Fibroblast of lung (primary cell): ENCODE data around the gene CCDC102A. TPM values are rescaled to one million over a fixed set of nuclear protein-coding genes. Genes with fewer than 3 reads are reported as not detected.

ENCODE experiments used
- DNase-seq, 2 donors: peaks; one replicate each; pipeline versions ENCODE4 v3.0.0 to v3.0.0-alpha.2; 2010; ENCODE audit warnings: low read depth in 2 of 2
- H2AFZ ChIP-seq: 2 replicates; pipeline ENCODE4 v1.5.1; 2012; ENCODE audit warnings: low read length, control low read depth, inconsistent platforms
- H3K27ac ChIP-seq: 2 replicates; pipeline ENCODE4 v1.5.1; 2011; ENCODE audit warnings: low read length, control low read depth; ENCODE audit not compliant: insufficient read depth
- H3K27me3 ChIP-seq: 2 replicates; pipeline ENCODE4 v1.5.1; 2011; ENCODE audit warnings: mild to moderate bottlenecking, low read length; ENCODE audit not compliant: control insufficient read depth, insufficient read depth
- H3K36me3 ChIP-seq: 2 replicates; pipeline ENCODE4 v1.5.1; 2011; ENCODE audit warnings: low read length; ENCODE audit not compliant: control insufficient read depth, insufficient read depth
- H3K4me1 ChIP-seq: 2 replicates; pipeline ENCODE4 v1.5.1; 2011; ENCODE audit warnings: low read length; ENCODE audit not compliant: control insufficient read depth, insufficient read depth; ENCODE audit errors: extremely low read depth
- H3K4me2 ChIP-seq: 2 replicates; pipeline ENCODE4 v1.5.1; 2011; ENCODE audit warnings: low read length, control low read depth; ENCODE audit not compliant: insufficient read depth; ENCODE audit errors: extremely low read depth
- H3K4me3 ChIP-seq, 4 experiments: fragments of 200-600 bp in 1 of 4; sonication (generic) in 1 of 4; replicated peaks in 1 of 4; 2 replicates each; pipeline ENCODE4 v1.5.1; 2011 to 2016; ENCODE audit warnings: low read length in 4 of 4, low read depth in 3 of 4, mild to moderate bottlenecking in 3 of 4, control low read depth in 2 of 4, inconsistent platforms in 1 of 4, mixed read lengths in 1 of 4; ENCODE audit not compliant: insufficient read depth in 1 of 4; ENCODE audit errors: control extremely low read depth in 1 of 4
- H3K79me2 ChIP-seq: 2 replicates; pipeline ENCODE4 v1.5.1; 2012; ENCODE audit warnings: mild to moderate bottlenecking, low read length, inconsistent platforms; ENCODE audit not compliant: control insufficient read depth, insufficient read depth
- H3K9ac ChIP-seq: 2 replicates; pipeline ENCODE4 v1.5.1; 2011; ENCODE audit warnings: mild to moderate bottlenecking, low read length, control low read depth; ENCODE audit not compliant: insufficient read depth
- H3K9me3 ChIP-seq: 2 replicates; pipeline ENCODE4 v1.5.1; 2012; ENCODE audit warnings: low read depth, low read length; ENCODE audit not compliant: control insufficient read depth, insufficient read depth
- H4K20me1 ChIP-seq: 2 replicates; pipeline ENCODE4 v1.5.1; 2011; ENCODE audit warnings: low read length; ENCODE audit not compliant: control insufficient read depth, insufficient read depth; ENCODE audit errors: extremely low read depth
- EZH2 ChIP-seq: IDR thresholded peaks from 2 replicates; pipeline ENCODE4 v1.5.1; 2012; ENCODE audit warnings: low read length, control low read depth, mild to moderate bottlenecking; ENCODE audit errors: missing control alignments
- polyA plus RNA-seq, 2 donors: library from polyadenylated mRNA; depleted of rRNA in 1 of 2; stranded (reverse) in 1 of 2; unstranded in 1 of 2; fragments of >200 nt; gene quantifications; 2 replicates each; pipeline ENCODE4 v1.2.1, GENCODE V29; 2011 to 2012; ENCODE audit warnings: missing spikeins in 1 of 2
- total RNA-seq: library from RNA; depleted of rRNA; stranded (reverse); fragments of >200 nt; gene quantifications from 2 replicates; pipeline ENCODE4 v1.2.1, GENCODE V29; 2014
- TF ChIP-seq, protein P1 (sequence below), 2 donors: IDR thresholded peaks in 1 of 2; conservative IDR thresholded peaks in 1 of 2; 1 replicate in 1 of 2; 2 replicates in 1 of 2; pipeline ENCODE4 v1.5.1; 2011 to 2012; ENCODE audit warnings: low read length in 2 of 2, control low read depth in 1 of 2, inconsistent platforms in 1 of 2, low read depth in 1 of 2, mild to moderate bottlenecking in 1 of 2

CCDC102A gene
- total and polyA plus RNA-seq, 2 donors (not counting 1 experiment from before 2014, with no cell fraction given), result 7.1 to 16.7 TPM

DNA sequence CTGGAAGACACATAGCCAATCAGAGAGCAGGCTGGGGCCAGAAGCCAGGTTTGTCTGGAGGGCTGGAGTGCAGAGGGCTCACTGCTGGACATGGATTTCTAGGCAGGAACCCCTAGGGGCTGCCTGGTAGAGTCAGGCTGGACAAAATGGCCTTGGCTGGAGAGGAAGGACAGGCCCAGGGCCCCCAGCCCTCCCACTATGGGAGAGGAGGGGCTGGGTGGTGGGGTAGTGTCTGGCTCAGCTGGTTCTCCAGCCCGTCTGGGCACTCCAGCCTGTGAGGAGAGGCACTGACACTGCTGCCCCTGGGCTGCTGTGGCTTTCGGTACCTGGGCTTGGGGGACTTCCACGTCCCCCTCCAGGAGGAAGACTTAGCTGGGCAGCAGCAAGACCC lies 28.3 kb downstream of the CCDC102A start:
- Histone ChIP-seq H3K4me1 (no peaks in the 10 kb centered on the region), H3K9me3 (no peaks in the 10 kb centered on the region), H3K27ac (no peak overlapping the region), H3K4me3 (no peak overlapping the region), H3K79me2 (no peaks in the 10 kb centered on the region), H2AFZ (no peak overlapping the region), H3K9ac (no peak overlapping the region), H3K4me2 (no peak overlapping the region), H4K20me1 (no peaks in the 10 kb centered on the region), H3K27me3 (peaks cover 7% of the 10 kb centered on the region), H3K36me3 (no peaks in the 10 kb centered on the region)
- DNase-seq, result no peak
- TF ChIP-seq EZH2, result no peak
- TF ChIP-seq, protein P1, sequence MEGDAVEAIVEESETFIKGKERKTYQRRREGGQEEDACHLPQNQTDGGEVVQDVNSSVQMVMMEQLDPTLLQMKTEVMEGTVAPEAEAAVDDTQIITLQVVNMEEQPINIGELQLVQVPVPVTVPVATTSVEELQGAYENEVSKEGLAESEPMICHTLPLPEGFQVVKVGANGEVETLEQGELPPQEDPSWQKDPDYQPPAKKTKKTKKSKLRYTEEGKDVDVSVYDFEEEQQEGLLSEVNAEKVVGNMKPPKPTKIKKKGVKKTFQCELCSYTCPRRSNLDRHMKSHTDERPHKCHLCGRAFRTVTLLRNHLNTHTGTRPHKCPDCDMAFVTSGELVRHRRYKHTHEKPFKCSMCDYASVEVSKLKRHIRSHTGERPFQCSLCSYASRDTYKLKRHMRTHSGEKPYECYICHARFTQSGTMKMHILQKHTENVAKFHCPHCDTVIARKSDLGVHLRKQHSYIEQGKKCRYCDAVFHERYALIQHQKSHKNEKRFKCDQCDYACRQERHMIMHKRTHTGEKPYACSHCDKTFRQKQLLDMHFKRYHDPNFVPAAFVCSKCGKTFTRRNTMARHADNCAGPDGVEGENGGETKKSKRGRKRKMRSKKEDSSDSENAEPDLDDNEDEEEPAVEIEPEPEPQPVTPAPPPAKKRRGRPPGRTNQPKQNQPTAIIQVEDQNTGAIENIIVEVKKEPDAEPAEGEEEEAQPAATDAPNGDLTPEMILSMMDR (conservative IDR thresholded peaks at IDR 0.05 in 1 of 2, IDR thresholded peaks at IDR 0.05 in 1 of 2; ENCODE audit: low read depth in 1 of 2, low read length in 2 of 2), result no peak

DNA sequence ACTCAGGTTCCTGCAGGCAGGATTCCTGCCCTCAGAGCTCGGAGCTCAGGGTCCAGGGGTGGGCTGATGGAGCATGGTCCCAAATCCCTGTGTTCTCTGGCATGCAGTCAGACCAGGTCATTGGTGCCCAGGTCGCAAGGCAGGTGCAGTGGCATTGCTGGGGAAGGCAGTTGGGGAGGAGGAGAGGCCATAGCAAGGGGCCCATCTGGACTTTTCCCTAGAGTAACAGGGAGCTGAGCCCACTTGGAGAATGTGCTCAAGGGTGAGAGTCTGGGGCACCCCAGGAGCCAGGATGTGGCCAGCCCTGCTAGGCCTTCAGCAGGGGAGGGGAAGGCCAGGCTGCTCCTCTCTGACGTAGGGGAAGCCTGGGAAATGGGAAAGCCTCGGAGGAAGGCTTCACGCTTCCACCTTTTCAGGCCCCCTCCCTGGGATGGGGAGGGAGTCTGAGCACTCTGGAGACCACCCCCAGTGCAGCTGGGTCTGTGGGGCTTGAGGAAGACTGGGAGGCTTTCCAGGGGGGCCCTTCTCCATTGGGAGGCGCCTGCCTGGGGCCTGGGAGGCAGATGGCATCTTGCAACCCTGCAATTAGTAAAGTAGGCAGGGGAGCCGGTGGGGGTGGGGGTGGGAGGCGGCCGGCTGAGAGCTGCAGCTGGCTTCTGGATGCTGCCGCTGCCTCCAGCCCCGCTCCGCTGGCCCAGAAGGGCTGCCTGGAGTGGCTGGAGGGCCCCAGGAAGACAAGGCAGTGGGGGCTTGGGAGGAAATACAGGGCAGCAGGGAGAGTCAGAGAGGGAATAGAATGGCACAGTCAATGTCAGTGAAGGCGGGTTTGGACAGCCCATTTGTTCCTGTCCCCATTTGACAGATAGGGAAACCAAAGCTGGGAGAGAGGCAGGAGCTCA lies 29.0 kb downstream of the CCDC102A start:
- DNase-seq, result no peak
- Histone ChIP-seq H3K9me3 (no peaks in the 10 kb centered on the region), H3K4me1 (no peaks in the 10 kb centered on the region), H3K9ac (no peak overlapping the region), H3K79me2 (no peaks in the 10 kb centered on the region), H4K20me1 (no peaks in the 10 kb centered on the region), H3K4me3 (no peak overlapping the region), H3K4me2 (no peak overlapping the region), H3K36me3 (no peaks in the 10 kb centered on the region), H3K27me3 (peaks cover 7% of the 10 kb centered on the region), H2AFZ (no peak overlapping the region), H3K27ac (no peak overlapping the region)
- TF ChIP-seq, protein P1 (conservative IDR thresholded peaks at IDR 0.05 in 1 of 2, IDR thresholded peaks at IDR 0.05 in 1 of 2; ENCODE audit: low read depth in 1 of 2, low read length in 2 of 2), result no peak
- TF ChIP-seq EZH2, result no peak

DNA sequence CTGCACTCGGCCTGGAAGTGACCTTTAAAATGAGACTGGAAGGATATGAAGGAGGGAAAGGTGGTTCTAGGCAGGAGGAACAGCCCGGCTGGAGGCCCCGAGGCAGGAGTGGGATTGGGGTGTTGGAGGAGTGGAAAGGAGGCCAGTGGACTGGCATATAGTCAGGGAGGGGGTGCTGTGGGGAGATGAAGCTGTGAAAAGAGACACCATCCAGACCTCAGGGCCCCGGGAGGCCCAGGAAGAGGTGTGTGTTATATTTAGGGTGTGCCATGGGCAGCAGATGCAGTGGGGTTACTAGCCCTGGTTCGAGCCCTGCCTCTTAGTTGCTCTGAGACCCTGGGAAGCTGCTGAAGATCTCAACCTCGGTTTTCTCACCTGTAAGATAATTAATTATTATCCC lies 31.2 kb downstream of the CCDC102A start:
- Histone ChIP-seq H3K36me3 (no peaks in the 10 kb centered on the region), H3K9me3 (no peaks in the 10 kb centered on the region), H3K4me1 (no peaks in the 10 kb centered on the region), H3K4me2 (no peak overlapping the region), H3K27me3 (peaks cover 10% of the 10 kb centered on the region), H3K79me2 (no peaks in the 10 kb centered on the region), H3K27ac (no peak overlapping the region), H2AFZ (no peak overlapping the region), H3K9ac (no peak overlapping the region), H4K20me1 (no peaks in the 10 kb centered on the region), H3K4me3 (no peak overlapping the region)
- DNase-seq, result no peak
- TF ChIP-seq, protein P1 (conservative IDR thresholded peaks at IDR 0.05 in 1 of 2, IDR thresholded peaks at IDR 0.05 in 1 of 2; ENCODE audit: low read depth in 1 of 2, low read length in 2 of 2), result no peak
- TF ChIP-seq EZH2, result no peak
